DMS53 (cell line): ENCODE data around the gene BDKRB2.

Source experiments
- DNase-seq: peaks from one replicate; lab custom pipeline; 2025; lab: John Stamatoyannopoulos, UW

The BDKRB2 gene

GRCh38 chr14:96204151-96205058 is at the start of gene BDKRB2:
TSS of gene BDKRB2 (plus strand) at chr14:96204839. CDS start at chr14:96237108, 32,269 bp downstream.
- peak; percentile 94 for DNase-seq

GRCh38 chr14:96154900-96155299 is 49.7 kb upstream of the BDKRB2 start:
- DNase-seq: no peak

- no peak for DNase-seq
These were observed 47.6 kb upstream of the BDKRB2 start for GRCh38 chr14:96156804-96157760.

- no peak for DNase-seq
These were observed 45.9 kb upstream of the BDKRB2 start for GRCh38 chr14:96158735-96159134.

DNA sequence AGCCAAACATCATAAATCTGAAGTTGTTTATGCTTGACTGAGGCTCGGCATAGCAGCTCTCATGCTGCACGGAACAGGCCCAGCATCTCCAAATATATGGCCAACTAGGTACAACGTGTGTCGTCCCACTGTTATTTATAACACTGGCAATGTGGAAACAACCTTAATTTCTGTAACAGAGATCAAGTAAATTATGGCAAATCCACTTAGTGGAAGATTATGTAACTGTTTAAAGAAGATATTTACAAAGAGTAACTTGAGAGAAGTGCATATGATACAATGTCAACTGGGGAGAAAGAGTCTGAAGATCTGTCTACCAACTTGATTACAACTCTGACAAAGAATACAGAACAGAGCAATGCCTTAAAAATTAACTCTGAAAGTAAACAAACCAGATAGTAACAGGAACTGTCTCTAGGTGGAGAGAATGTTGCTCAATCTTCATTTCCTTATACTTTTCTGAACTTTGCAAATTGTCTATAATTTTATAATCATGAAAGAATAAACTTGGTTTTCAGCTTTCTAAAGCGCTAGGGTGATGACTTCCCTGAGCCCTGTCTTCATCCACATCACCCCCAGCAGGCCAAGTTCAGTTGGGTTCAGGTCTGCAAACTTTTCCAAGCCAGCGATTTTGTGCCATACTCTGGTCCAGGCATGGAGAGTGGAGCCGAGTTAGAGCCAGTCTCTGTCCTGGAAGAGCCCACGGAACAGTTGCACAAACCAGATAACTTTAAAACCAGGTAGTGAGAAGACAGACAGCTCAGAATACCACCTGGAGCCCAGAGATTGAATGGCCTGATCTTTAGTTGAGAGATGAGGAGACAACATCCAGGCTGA is 44.3 kb upstream of the BDKRB2 start:
- DNase-seq: no peak

GRCh38 chr14:96160913-96161310 is 43.7 kb upstream of the BDKRB2 start:
- no peak for DNase-seq

- no peak for DNase-seq
These were observed 43.0 kb upstream of the BDKRB2 start for GRCh38 chr14:96161636-96162035.

GRCh38 chr14:96162265-96162664 is 42.4 kb upstream of the BDKRB2 start:
- DNase-seq: no peak

- no peak for DNase-seq
These were observed 41.9 kb upstream of the BDKRB2 start for GRCh38 chr14:96162741-96163140.

DNA sequence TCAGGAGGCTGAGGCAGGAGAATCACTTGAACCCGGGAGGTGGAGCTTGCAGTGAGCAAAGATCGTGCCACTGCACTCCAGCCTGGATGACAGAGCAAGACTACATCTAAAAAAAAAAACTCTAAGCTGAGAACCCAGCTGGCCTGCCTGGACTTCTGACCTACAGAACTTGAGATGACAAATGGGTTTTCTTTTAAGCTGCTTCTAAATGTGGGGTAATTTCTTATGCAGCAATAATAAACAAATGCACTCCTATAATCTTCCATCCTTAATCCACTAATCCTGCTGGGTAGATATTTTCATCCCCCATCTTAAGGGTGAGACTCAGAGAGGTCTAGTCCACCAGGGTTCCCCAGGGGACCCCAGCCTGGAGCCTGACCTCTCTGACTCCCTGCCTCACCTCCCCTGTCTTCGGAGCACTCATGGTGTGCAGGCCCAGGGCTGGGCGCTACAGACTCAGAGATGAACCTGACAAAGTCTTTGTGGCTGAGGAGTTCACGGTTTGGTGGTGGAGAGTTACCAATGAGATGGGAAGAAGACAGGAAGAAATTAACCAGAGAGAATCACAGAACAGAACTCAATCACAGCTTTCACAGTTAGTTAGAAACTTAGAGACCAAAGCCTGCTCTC is 39.7 kb upstream of the BDKRB2 start:
- DNase-seq: no peak

DNA sequence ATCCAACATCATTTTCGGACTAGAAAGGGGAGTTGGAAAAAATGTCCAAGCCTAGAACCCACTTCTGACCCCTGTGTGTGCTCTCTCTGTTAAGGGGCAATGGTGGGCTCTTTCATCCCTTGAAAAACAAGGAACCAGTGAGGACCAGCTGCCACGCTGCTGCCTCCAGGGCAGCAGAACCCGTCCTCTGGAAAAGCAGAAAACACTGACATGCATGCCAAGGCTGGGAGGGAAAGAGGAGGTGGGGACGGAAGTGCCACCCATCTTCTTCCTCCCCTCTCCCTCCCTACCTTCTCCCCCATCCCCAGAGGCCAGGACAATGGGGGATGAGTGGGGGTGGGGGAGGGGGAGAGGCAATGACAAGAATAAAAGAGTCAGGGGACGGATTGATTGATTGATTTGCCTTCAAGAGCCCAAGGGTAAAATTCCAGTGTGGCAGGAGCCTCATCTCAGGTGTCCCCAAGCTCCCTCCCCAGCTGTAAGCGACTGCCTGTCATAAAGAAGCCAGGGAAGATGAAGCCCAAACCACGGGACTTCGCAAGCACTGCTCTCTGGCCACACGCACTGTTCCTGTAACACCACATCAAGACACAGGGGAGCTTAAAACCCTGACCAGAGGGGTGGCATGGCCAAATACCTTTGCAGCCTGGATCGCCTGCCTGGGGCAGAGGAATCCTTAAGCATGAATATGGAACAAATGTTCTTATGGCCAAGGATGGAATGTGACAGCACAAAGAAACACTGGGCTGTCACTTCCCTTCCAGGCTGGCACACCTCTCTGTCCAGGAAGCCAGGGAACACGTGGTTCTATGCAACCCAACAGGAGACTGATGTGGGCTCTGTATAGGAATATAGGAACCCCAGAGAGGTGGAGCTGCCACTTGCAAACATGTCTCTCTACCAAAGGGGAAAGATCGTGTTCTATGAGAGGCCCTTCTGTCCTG is 38.9 kb upstream of the BDKRB2 start:
- no peak for DNase-seq

DNA sequence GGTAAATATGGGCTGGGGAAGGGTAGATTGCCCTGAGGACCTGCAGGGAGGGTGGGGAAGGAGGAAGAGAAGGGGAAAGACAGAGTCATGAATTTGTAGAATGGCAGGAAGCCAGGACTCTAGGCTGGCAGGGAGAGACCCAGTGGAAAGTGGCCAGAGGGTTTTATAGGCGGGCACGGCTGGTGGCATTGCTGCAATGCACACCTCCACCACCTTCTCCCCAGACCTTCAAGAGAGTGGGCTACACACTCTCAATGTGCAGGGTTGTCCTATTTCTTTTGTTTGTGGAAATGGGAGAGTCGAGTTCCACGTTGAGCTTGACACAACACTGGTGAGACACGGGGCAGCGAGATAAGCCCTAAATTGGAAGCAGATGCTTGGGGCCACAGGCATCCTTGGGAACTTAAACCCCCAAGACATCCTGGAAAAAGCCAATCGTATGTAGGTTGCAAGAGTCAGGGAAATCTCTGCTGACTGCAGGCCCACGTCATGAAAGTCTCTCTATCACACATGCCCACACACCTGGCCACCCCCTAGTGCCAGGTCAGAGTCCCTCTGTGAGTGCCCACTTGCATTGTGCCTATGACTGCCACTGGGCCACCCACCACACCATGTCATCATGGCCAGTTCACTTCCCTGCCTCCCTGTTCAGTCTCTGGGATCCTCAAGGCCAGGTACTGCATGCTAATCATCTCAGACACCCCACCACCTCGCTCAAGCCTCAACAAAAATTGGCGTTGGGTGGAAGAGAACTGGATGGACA is 38.0 kb upstream of the BDKRB2 start:
- DNase-seq: no peak

DNA sequence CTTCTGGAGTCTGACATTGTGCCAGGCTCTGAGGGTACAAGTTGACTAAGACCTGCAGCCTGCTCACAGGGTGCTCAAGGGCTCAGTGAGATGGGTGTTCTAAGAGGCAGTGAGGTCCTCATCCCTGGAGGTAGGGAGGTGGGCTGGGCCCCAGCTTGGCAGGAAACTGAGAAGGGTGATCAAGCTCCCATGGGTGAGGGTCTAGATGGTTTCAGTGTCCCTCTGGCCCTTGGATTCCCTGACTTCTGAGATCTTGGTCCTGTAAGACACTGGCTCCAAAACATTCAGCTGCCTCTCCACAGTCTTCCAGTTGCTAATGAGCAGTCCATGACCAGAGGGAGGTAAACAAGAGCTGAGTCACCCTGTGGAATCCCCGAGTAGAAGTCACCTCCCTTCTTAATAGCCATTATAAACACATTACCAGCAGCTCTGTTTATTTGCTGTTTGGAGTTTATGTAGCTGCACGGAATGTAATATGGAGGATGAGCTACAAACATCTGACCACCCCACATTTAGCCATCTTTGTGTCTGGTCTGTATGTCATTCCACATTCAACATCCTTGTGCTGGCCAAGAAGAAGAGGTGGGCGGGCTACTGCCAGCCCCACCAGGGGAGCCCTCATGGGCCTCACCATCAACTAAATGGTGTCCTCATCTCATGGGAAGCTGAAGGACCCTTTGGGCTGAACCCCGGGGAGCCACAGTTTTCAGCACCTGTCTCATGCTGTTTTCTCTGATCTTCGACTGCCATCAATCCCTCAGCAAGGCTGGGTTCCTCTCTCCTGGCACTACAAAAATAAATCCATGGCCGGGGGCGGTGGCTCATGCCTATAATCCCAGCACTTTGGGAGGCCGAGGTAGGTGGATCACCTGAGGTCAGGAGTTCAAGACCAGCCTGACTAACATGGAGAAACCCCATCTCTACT is 37.2 kb upstream of the BDKRB2 start:
- peak; percentile 87 for DNase-seq

DNA sequence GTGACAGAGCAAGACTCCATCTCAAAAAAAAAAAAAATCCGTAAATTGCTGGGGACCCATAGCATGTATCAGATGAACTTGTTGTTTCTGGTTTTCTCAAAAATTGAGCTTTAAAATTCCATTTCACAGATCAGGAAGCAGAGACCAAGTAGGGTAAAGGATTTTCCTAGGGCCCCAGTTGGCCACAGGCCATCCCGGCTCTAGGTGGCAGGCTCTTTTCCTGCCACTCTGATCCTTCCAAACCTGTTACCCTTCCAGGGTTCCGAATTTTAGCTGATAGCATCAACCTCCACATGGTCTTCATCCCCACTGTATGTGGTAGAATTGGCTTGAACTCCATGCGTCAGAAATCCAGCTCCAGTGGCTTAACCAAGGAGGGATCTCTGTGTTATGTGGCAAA is 36.1 kb upstream of the BDKRB2 start:
- DNase-seq: no peak

- DNase-seq: no peak
These were observed 33.6 kb upstream of the BDKRB2 start for GRCh38 chr14:96170961-96171592.

GRCh38 chr14:96173636-96174475 is 30.8 kb upstream of the BDKRB2 start:
- DNase-seq: no peak

- DNase-seq: no peak
These were observed 28.4 kb upstream of the BDKRB2 start for GRCh38 chr14:96176275-96176674.
